ENCODE measurements around the gene DNER.
"Not testable (repeated sequence)": the region's sequence is repeated elsewhere in the genome, so short reads cannot be mapped to it uniquely, and the experiment has no call there.

The DNER gene

GRCh38 chr2:229714080-229714735 lies at the start of gene DNER:
TSS of gene DNER (minus strand) at chr2:229714555. CDS start at chr2:229714423, 132 bp downstream.
- DNase-seq: peak; percentile 33

- no peak for DNase-seq
These were observed 47.3 kb upstream of the DNER start for GRCh38 chr2:229761663-229762062.

- not testable (repeated sequence) for DNase-seq
These were observed 43.1 kb upstream of the DNER start for GRCh38 chr2:229757462-229757861.

GRCh38 chr2:229752970-229753729 lies 38.8 kb upstream of the DNER start:
- no peak for DNase-seq

- no peak for DNase-seq
These were observed 35.4 kb upstream of the DNER start for GRCh38 chr2:229749779-229750178.

GRCh38 chr2:229748950-229749349 lies 34.6 kb upstream of the DNER start:
- no peak for DNase-seq

GRCh38 chr2:229742691-229743090 lies 28.3 kb upstream of the DNER start:
- DNase-seq: not testable (repeated sequence)

- no peak for DNase-seq
These were observed 25.9 kb upstream of the DNER start for GRCh38 chr2:229740279-229740678.

- DNase-seq: no peak
These were observed 23.8 kb upstream of the DNER start for GRCh38 chr2:229738024-229738625.

- DNase-seq: no peak
These were observed 20.1 kb upstream of the DNER start for GRCh38 chr2:229734410-229734809.

GRCh38 chr2:229733611-229734245 lies 19.4 kb upstream of the DNER start:
- no peak for DNase-seq

- no peak for DNase-seq
These were observed 18.5 kb upstream of the DNER start for GRCh38 chr2:229732897-229733296.

GRCh38 chr2:229731916-229732315 lies 17.6 kb upstream of the DNER start:
- DNase-seq: no peak

- no peak for DNase-seq
These were observed 17.0 kb upstream of the DNER start for GRCh38 chr2:229731363-229731762.

- DNase-seq: no peak
These were observed 14.0 kb upstream of the DNER start for GRCh38 chr2:229728370-229728769.

- DNase-seq: no peak
These were observed 12.3 kb upstream of the DNER start for GRCh38 chr2:229726643-229727042.

- no peak for DNase-seq
These were observed 11.6 kb upstream of the DNER start for GRCh38 chr2:229725716-229726574.

- not testable (repeated sequence) for DNase-seq
These were observed 8.8 kb upstream of the DNER start for GRCh38 chr2:229723192-229723591.

GRCh38 chr2:229719926-229720647 lies 5.7 kb upstream of the DNER start:
- DNase-seq: no peak

GRCh38 chr2:229718057-229718456 lies 3.7 kb upstream of the DNER start:
- DNase-seq: no peak

- DNase-seq: peak; percentile 18
These were observed 1.6 kb upstream of the DNER start for GRCh38 chr2:229715895-229716507.
